Activated T-cell treated with anti-CD3 and anti-CD28 coated beads, Interleukin-2, amount 50 U/mL, for 1 hour (primary cell): ENCODE measurements around the gene ABCC3.

Experiments
- DNase-seq: peaks from one replicate; pipeline ENCODE4 v3.0.0-alpha.2; 2020

Gene ABCC3

DNA sequence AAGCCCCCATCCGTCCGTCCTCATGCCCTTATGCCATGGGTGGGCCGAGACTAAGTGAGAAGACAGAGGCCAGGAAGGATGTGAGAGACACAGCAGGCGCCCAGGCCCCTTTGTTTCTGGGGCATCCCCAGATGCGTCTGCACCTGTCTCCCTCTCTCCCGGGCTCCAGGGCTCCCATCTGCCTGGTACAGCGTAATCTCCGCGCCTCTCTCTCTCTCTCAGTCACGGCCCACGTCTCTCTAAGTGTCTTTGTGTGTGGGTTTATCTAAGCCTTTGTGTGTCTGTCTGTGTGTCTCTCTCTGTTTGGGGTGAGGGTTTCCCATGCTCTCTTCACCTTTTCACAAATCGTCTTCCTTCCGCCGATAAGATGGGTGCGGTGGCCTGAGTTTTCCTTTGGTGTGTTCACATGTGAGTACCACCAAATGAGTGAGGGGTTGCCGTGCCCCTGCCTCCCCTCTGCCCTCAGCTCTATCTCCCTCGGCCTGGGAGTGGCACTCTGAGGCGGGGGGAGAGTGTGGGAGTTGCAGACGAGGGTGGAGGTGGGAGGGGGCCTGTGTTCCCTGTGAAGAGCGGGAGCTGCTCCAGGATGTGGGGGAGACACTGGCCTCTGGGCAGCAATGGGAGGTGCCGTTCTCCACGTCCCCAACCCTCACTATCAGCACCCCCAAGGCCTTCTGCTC, 25.8 kb upstream of the ABCC3 start:
- DNase-seq, result no peak

GRCh38 chr17:50609380-50610074, 25.2 kb upstream of the ABCC3 start:
- no peak for DNase-seq

- DNase-seq, result no peak
Observed at GRCh38 chr17:50611634-50612033, 23.0 kb upstream of the ABCC3 start.

- DNase-seq, result no peak
Observed at GRCh38 chr17:50612281-50612680, 22.4 kb upstream of the ABCC3 start.

GRCh38 chr17:50613007-50613992, 21.4 kb upstream of the ABCC3 start:
- no peak for DNase-seq

- DNase-seq, result no peak
Observed at GRCh38 chr17:50614471-50615051, 20.1 kb upstream of the ABCC3 start.

DNA sequence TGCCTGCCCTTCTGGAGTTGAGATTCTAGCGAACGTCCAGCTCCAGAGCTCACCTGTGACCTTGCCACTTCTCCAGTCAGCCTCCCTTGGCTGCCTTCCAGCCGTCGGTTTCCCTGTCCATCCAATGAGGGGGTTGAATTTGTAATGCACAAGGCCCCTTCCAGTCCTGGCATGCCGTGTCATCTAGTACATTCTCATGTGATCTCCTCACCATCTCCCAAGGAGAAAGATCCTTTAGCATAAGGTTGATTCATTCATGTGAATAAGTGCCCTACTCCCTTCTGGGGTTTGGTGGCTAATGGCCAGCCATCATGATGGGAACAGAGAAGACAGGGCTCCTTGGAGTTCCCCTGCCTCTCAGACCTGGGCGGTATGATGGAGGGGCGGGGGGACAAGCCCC, 18.9 kb upstream of the ABCC3 start:
- DNase-seq, result no peak

- no peak for DNase-seq
Observed at GRCh38 chr17:50618300-50618699, 16.4 kb upstream of the ABCC3 start.

DNA sequence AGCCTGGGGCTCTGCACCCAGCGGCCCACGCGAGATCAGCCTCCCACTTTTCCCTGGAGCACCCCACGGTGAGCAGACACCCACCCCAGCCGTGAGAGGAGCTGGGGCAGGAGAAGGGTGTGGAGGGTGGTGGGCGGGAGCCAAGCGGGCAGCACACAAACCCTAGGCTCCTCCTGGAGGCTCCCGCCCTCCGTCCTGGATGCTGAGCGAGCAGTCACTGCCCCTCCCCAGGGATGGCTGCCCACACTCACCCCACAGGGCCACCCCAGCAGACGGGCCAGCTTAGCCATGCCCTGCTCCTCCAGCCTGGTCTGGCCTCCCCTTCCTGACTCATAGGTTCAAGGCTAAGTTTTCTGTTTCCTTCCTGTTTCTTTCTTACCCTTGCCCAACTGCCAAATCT, 15.7 kb upstream of the ABCC3 start:
- DNase-seq, result no peak

GRCh38 chr17:50619489-50619888, 15.2 kb upstream of the ABCC3 start:
- no peak for DNase-seq

DNA sequence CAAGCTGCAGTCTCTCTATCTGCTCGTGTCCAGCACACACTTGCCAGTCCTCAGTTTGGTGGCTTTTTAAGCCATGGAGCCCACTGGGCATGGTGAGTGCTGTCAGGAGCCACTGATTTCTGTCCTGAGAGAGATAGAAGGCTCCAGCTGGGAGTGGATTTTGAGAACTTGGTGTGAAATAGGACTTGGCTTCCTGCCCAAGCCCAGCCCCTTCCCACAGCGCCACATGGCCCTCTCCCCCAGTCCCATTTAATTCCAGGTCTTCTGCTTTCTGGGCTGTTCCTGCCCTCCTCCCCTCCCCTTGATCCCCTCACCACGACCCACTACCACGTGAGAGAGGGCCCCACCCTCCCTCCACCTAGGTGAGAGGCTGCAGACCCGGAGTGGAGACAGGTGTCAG, 14.4 kb upstream of the ABCC3 start:
- DNase-seq, result no peak

- DNase-seq, result no peak
Observed at GRCh38 chr17:50620858-50621257, 13.8 kb upstream of the ABCC3 start.

DNA sequence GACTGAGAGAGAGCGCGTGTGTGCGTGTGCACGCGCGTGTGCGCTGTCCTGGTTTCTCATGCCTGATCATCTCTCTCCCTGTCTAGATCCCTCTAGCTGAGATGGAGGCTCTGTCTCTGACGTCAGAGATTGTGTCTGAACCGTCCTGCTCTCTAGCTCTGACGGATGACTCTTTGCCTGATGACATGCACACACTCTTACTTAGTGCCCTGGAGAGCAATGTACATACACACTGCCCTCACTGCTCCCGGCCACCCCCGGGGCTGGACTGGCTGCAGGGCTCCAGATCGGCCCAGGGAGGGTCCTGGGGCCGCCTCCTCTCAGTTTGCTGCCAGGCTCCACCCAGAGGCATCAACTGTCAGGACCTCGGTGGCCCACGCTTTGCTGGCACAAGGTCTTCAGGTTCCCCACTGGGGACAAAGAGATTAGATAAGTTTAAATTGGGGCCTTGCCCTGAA, 13.1 kb upstream of the ABCC3 start:
- no peak for DNase-seq

GRCh38 chr17:50624321-50624934, 10.3 kb upstream of the ABCC3 start:
- DNase-seq, result no peak

DNA sequence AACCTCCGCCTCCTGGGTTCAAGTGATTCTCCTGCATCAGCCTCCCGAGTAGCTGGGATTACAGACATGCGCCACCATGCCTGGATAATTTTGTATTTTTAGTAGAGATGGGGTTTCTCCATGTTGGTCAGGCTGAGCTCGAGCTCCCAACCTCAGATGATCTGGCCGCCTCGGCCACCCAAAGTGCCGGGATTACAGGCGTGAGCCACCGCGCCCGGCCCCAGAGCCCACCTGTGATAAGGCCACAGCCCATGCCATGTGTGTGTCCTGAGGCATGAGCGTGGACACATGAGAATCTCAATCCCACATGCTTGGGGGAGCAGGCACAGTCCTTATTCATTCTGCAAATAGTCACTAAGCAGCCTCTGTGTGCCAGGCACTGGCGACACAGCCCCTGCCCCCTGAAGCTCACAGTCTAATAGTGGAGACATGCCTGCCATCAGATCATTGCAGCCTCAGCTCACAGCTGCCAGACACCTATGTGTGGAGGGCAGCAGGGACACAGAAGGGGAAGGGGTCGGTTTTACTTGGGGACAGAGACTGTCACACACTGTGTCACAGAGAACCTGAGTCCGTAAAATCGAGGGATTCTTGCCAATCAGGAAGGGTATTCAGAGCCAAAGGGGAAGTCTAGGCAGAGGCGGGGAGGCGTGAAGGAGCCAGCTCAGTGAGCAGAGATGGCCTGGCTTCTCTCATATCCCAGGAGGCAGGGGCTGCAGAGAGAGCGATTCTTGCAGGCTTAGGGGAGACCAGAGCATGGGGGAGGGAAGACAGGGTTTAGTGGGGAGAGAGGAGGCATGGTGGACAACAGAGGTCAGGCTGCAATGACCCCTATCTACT, 9.4 kb upstream of the ABCC3 start:
- no peak for DNase-seq

DNA sequence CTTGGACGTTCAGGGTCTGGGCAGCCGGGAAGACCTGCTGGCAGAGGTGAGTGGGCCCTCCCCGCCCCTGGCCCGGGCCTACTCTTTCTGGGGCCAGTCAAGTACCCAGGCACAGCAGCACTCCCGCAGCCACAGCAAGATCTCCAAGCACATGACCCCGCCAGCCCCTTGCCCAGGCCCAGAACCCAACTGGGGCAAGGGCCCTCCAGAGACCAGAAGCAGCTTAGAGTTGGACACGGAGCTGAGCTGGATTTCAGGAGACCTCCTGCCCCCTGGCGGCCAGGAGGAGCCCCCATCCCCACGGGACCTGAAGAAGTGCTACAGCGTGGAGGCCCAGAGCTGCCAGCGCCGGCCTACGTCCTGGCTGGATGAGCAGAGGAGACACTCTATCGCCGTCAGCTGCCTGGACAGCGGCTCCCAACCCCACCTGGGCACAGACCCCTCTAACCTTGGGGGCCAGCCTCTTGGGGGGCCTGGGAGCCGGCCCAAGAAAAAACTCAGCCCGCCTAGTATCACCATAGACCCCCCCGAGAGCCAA, 8.6 kb upstream of the ABCC3 start:
- DNase-seq, result peak; percentile 65

GRCh38 chr17:50627036-50627781, 7.5 kb upstream of the ABCC3 start:
- no peak for DNase-seq

GRCh38 chr17:50627782-50628601, 6.7 kb upstream of the ABCC3 start:
- no peak for DNase-seq

DNA sequence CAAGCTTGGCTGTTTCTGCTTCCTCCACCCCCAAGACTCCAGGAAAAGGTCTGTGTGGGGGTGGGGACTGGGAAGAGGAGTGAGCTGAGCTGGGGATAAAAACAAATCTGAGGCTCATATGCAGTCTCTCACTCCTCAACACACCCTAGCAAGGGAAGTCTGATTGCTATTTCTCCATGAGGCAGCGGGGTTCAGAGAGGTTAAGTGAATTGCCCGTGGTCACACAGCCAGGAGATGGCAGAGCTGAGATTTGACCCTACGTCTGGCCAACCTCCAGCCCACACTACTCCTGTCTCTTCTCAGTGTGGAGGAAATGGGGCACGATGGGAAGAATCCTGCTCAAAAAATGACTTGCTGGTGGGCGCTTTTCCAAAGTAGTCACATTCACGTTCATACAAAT, 4.8 kb upstream of the ABCC3 start:
- DNase-seq, result no peak
